Fibroblast of lung (primary cell): ENCODE measurements around the gene TUG1.

Source experiments
- EZH2 ChIP-seq: IDR thresholded peaks from 2 replicates; pipeline ENCODE4 v1.5.1; 2012; ENCODE audit warnings: low read length, control low read depth, mild to moderate bottlenecking; ENCODE audit errors: missing control alignments
- TF ChIP-seq, protein P1 (sequence below), 2 donors: IDR thresholded peaks in 1 of 2; conservative IDR thresholded peaks in 1 of 2; 1 replicate in 1 of 2; 2 replicates in 1 of 2; pipeline ENCODE4 v1.5.1; 2011 to 2012; ENCODE audit warnings: low read length in 2 of 2, control low read depth in 1 of 2, inconsistent platforms in 1 of 2, low read depth in 1 of 2, mild to moderate bottlenecking in 1 of 2

DNA sequence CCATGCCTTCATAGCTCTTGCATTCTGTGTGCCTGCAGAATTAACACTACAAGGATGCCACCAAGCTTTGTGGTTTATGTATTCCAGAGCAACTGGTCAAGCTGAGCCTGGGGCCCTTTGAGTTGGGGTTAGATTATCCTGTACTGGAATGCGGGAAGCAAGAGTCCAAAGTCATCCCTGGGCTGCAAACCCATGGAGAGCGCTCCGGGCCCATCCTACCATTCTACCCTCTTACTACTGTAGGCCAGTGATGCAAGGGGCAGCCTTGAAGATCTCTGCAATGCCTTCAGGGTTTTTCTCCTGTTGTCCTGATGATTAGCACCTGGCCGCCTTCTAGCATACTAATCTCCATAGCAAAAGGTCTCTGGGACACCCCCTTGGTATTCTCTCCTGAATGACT, 51.3 kb downstream of the TUG1 start:
- TF ChIP-seq, protein P1, sequence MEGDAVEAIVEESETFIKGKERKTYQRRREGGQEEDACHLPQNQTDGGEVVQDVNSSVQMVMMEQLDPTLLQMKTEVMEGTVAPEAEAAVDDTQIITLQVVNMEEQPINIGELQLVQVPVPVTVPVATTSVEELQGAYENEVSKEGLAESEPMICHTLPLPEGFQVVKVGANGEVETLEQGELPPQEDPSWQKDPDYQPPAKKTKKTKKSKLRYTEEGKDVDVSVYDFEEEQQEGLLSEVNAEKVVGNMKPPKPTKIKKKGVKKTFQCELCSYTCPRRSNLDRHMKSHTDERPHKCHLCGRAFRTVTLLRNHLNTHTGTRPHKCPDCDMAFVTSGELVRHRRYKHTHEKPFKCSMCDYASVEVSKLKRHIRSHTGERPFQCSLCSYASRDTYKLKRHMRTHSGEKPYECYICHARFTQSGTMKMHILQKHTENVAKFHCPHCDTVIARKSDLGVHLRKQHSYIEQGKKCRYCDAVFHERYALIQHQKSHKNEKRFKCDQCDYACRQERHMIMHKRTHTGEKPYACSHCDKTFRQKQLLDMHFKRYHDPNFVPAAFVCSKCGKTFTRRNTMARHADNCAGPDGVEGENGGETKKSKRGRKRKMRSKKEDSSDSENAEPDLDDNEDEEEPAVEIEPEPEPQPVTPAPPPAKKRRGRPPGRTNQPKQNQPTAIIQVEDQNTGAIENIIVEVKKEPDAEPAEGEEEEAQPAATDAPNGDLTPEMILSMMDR (conservative IDR thresholded peaks at IDR 0.05 in 1 of 2, IDR thresholded peaks at IDR 0.05 in 1 of 2; ENCODE audit: low read depth in 1 of 2, low read length in 2 of 2): no peak
- TF ChIP-seq EZH2: no peak
